Right lobe of liver (tissue), 4 donors: ENCODE measurements around the gene WAS.

Experiments
- CTCF ChIP-seq, 4 donors: fragments of 200-600 bp in 3 of 4; fragments of 450-650 bp in 1 of 4; IDR thresholded peaks; one replicate each; pipeline versions ENCODE4 v1.5.1 to v1.8.0; 2016 to 2022; ENCODE audit warnings: antibody characterized with exemption in 4 of 4, mild to moderate bottlenecking in 2 of 4
- POLR2A ChIP-seq: fragments of 450-650 bp; IDR thresholded peaks from one replicate; pipeline ENCODE4 v1.6.1; 2017; ENCODE audit warnings: antibody characterized with exemption, mild to moderate bottlenecking
- donor health status: DM: no; HTN: no; CAD: no.
- donor health status: DM: no; HTN: no; CAD: no.
- donor health status: DM: no; HTN: yes; CAD: no.

- TF ChIP-seq CTCF (IDR thresholded peaks at IDR 0.05) (no peak), POLR2A (no peak)
These were observed 16.1 kb upstream of the WAS start for GRCh38 chrX:48667509-48667908.
